ENCODE data around the gene RBPMS2.
A peak's percentile ranks its signal among the peaks of the same experiment; 100 is the strongest.

The RBPMS2 gene

GRCh38 chr15:64691896-64692565 lies 83.4 kb downstream of the RBPMS2 start:
- Histone ChIP-seq H3K27ac (peak overlapping the region; percentile 99), H3K36me3 (peaks cover 52% of the 10 kb centered on the region), H3K9me3 (no peaks in the 10 kb centered on the region), H3K4me1 (ENCODE audit: control insufficient read depth in 1 of 2, insufficient read depth in 1 of 2, low read depth in 1 of 2, low read length in 1 of 2) (peaks cover 57 to 59% of the 10 kb centered on the region in 2 experiments), H3K27me3 (no peaks in the 10 kb centered on the region), H3K4me3 (ENCODE audit: low read depth in 1 of 2, low read length in 1 of 2) (peak overlapping the region; percentile 61 to 62)
- no peak for TF ChIP-seq CTCF (IDR thresholded peaks at IDR 0.05)

GRCh38 chr15:64690578-64691296 lies 84.7 kb downstream of the RBPMS2 start:
- Histone ChIP-seq H3K4me3 (ENCODE audit: low read depth in 1 of 2, low read length in 1 of 2) (peak overlapping the region; percentile 61 to 62), H3K27ac (peak overlapping the region; percentile 99), H3K27me3 (no peaks in the 10 kb centered on the region), H3K9me3 (no peaks in the 10 kb centered on the region), H3K36me3 (peaks cover 65% of the 10 kb centered on the region), H3K4me1 (ENCODE audit: control insufficient read depth in 1 of 2, insufficient read depth in 1 of 2, low read depth in 1 of 2, low read length in 1 of 2) (peaks cover 52 to 53% of the 10 kb centered on the region in 2 experiments)
- TF ChIP-seq CTCF (IDR thresholded peaks at IDR 0.05) = peak; percentile 23

- peak overlapping the region; percentile 99 for H3K27ac ChIP-seq
- H3K36me3 ChIP-seq = peaks cover 70% of the 10 kb centered on the region
- TF ChIP-seq CTCF (IDR thresholded peaks at IDR 0.05) = no peak
Measured at GRCh38 chr15:64690008-64690407, 85.4 kb downstream of the RBPMS2 start.

More at GRCh38 chr15:64690008-64690407, 85.4 kb downstream of the RBPMS2 start:
- Histone ChIP-seq H3K27me3 (no peaks in the 10 kb centered on the region), H3K9me3 (no peaks in the 10 kb centered on the region), H3K4me3 (ENCODE audit: low read depth in 1 of 2, low read length in 1 of 2) (no peak overlapping the region), H3K4me1 (ENCODE audit: control insufficient read depth in 1 of 2, insufficient read depth in 1 of 2, low read depth in 1 of 2, low read length in 1 of 2) (peaks cover 45 to 46% of the 10 kb centered on the region in 2 experiments)
